Measurements from ENCODE around the gene AHCYL1.
"Not testable (repeated sequence)": the region's sequence is repeated elsewhere in the genome, so short reads cannot be mapped to it uniquely, and the experiment has no call there.

AHCYL1 gene

DNA sequence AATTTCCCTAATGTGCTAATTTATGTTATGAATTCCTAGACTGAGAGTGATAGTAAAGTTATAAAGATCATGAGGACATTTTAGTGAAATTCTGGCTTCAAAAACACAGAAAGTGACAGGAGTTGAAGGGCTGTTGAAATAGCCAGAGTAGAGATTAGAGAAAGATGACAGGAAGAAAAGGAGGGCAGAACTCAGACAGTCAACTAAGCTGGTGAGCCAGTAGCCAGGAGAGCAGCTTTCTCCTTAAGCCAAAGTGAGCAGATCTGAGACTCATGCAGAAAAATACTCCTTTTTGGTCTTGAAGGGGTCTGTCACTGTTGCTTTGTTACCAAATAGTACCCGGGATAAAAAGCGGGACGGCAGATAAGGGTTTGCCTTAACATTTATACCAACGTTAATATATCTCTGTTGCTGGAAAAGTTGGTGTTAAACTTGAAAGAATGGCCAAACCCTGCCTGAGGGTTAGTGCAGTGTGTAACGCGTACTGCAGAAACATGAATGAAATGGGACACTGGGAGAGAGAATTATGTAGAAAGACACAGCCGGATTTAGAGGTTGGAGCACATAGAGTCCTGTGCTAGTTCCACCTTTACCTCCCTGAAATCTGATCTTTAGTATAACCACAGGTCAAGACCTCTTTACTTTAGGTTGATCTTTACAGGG lies 12.8 kb downstream of the AHCYL1 start:
- no peak for DNase-seq (ENCODE audit: low spot score)

- DNase-seq (ENCODE audit: low spot score): no peak
Observed at GRCh38 chr1:109997867-109998229, 13.3 kb downstream of the AHCYL1 start.

GRCh38 chr1:110002695-110003094 lies 18.1 kb downstream of the AHCYL1 start:
- no peak for DNase-seq (ENCODE audit: low spot score)

DNA sequence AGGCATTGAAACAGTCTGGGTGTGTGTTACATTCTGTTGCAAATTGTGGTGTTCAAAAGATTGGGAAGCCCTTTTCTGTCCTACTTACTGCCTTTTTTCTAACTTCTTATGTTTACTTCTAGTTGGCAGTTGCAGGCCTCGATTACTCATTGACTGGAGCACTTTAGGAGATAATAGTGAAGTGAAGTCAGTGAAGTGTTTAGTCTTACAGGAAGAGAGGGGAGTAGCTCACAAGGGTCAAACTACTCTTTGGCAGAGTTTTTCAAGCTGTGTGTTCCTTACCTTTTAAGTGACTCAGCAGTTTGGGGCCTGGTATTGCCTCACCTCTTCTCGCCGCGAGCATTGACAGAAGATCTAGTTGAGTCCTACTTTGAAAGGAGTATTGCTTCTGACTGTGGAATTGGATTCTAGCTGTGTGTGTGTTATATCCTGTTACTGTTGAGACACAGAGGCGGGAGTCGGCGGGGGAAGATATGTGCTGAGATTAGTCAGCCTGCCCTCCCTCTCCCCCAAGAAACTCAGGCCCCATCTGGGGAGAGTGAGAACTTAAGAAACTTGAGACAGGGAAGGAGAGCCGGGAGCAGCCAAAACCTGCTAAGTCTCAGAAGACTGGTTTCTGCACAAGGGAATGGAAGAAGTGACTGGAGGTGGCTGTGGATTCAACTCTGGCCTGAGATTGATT lies 19.3 kb downstream of the AHCYL1 start:
- no peak for DNase-seq (ENCODE audit: low spot score)

DNA sequence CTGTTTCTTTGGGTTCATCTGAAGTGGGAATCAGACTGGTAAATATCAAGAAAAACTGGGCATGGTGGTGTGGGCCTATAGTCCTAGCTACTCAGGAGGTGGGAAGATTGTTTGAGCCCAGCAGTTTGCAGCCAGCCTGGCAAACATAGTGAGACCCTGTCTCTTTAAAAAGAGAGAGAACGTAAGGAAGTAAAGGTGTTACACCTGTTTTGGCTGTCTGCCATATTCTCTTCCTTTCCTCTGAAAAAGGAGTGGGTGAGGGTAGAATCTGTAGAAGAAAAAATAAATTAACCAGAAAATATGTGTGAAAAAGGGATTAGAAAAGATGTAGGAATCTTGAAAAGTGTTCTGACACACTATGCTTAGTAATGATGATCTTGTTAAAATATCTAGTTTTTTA lies 20.0 kb downstream of the AHCYL1 start:
- DNase-seq (ENCODE audit: low spot score): no peak

DNA sequence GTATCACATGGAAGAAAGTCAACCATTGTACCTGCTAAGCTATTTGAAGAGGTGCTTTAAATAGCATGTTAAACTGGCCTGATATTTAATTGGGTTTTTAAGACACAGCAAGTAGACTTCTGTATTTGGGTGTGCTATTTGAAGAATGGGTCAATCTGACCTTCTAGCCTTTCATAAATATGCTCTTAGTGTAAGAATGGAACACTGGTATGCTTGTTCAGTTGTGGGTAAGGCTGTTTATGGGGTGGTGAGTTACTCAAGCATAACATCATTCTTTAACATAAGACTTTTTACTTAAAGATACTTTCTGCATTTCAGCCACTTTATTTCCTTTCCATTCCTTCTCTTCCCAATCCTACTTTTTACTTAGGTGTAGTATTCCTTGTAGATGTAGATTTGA lies 21.4 kb downstream of the AHCYL1 start:
- no peak for DNase-seq (ENCODE audit: low spot score)

GRCh38 chr1:110006516-110006915 lies 22.0 kb downstream of the AHCYL1 start:
- DNase-seq (ENCODE audit: low spot score): no peak

GRCh38 chr1:110007046-110007830 lies 22.7 kb downstream of the AHCYL1 start:
- no peak for DNase-seq (ENCODE audit: low spot score)

GRCh38 chr1:110008971-110009565 lies 24.5 kb downstream of the AHCYL1 start:
- no peak for DNase-seq (ENCODE audit: low spot score)

DNA sequence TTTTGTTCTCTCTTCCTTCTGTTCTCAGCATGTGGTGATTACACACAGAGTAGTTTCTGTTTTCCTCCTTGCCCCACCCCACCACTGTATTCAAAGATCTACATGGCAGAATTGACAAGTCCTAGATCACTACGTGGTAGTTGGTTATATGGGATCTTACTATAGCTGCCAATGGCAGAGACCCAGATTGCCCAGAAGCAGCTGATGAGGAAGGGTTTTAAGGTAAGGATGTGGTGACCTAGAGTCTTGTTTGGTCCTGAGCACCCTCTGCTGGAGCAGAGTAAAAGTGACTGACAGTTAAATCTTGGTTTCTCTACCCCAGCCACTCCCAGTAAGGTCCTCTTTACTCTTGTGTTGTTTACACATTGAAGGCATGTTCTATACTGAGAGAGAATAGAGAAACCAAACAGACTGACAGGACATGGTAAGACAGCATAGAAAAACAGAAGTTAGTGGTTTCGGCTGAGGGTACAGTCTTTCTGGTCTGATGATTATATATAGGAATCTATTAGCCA lies 27.0 kb downstream of the AHCYL1 start:
- DNase-seq (ENCODE audit: low spot score): no peak

GRCh38 chr1:110012100-110012780 lies 27.7 kb downstream of the AHCYL1 start:
- DNase-seq (ENCODE audit: low spot score): no peak

- DNase-seq (ENCODE audit: low spot score): no peak
Observed at GRCh38 chr1:110017792-110018191, 33.2 kb downstream of the AHCYL1 start.

DNA sequence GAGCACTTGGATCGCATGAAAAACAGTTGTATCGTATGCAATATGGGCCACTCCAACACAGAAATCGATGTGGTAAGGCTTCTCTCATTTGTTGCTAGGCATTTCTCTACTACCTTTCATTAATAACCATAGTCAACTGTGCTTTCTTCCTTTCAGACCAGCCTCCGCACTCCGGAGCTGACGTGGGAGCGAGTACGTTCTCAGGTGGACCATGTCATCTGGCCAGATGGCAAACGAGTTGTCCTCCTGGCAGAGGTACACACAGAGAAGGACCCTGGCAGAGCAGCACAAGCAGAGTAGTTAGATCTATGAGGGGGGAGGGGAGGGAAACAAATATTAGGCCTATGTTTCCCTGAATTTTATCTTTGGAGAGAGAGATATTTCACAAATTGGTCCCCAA lies 33.8 kb downstream of the AHCYL1 start:
- DNase-seq (ENCODE audit: low spot score): no peak

GRCh38 chr1:110019770-110020169 lies 35.2 kb downstream of the AHCYL1 start:
- no peak for DNase-seq (ENCODE audit: low spot score)

DNA sequence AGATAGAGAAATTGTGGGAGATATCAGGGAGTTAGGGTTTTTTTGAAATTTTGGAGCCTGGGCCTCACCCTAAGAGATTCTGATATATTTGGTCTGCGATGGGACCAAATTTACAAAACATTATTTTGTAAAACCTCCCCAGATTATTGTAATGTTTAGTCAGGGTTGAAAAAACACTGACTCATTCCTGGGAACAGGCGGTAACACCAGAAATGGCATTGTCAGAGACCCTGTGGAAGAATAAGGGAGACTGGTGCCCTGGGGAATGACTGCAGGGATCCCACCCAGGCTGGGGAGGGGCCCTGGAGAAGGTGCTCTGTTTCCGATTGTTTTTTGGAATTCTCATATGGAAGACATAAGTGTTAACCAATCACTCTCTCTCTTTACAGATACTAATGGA lies 36.7 kb downstream of the AHCYL1 start:
- DNase-seq (ENCODE audit: low spot score): no peak

GRCh38 chr1:110024613-110025012 lies 40.0 kb downstream of the AHCYL1 start:
- no peak for DNase-seq (ENCODE audit: low spot score)

DNA sequence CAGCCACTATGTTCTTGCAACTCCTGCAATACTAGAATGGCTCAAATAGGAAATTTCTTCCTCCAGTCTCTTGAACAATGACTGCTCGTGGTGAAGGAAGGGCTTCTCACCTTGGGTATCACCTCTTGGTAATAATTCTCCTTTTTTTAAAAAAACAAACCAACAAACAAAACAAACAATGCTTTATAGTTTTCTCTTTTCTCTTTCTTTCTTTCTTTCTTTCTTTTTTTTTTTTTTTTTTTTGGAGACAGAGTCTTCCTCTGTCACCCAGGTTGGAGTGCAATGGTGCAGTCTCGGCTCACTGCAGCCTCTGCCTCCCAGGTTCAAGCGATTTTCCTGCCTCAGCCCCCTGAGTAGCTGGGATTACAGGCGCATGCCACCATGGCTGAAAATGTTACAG lies 46.1 kb downstream of the AHCYL1 start:
- DNase-seq (ENCODE audit: low spot score): not testable (repeated sequence)

GRCh38 chr1:110032327-110032726 lies 47.8 kb downstream of the AHCYL1 start:
- DNase-seq (ENCODE audit: low spot score): no peak

DNA sequence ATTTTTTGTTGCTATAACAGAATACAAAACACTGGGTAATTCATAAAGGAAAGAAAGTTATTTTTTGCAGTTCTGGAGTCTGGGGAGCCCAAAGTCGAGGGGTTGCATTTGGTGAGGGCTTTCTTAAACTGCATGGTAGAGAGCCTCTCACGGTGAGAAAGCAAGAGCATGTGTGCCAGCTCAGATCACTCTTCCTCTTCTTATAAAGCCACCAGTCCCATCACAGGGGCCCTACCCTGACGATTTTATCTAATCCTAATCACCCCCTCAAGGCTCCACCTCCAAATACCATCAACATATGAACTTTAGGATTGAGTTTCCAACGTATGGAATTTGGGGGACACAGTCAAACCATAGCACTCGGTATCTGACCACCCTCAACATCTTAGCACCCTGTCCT lies 48.9 kb downstream of the AHCYL1 start:
- DNase-seq (ENCODE audit: low spot score): no peak

- DNase-seq (ENCODE audit: low spot score): no peak
Observed at GRCh38 chr1:110034040-110034450, 49.5 kb downstream of the AHCYL1 start.

GRCh38 chr1:110034451-110035235 lies 50.1 kb downstream of the AHCYL1 start, which contains the start of gene STRIP1:
Gene STRIP1, plus strand, starts transcription at chr1:110034624. Its CDS starts 14 bp downstream, at chr1:110034638.
- DNase-seq (ENCODE audit: low spot score): peak; percentile 95

Data from SK-N-DZ (cell line).